Erythroblast (primary cell): Measurements from ENCODE around the gene TMPRSS7.

Source experiments
- GATA1 ChIP-seq: IDR thresholded peaks from 2 replicates; pipeline ENCODE4 v1.6.1; 2011; ENCODE audit warnings: low read depth, mild to moderate bottlenecking, control low read depth, low read length, moderate library complexity
- POLR2A ChIP-seq: IDR thresholded peaks from 2 replicates; pipeline ENCODE4 v1.6.1; 2011; ENCODE audit warnings: mild to moderate bottlenecking, low read length

- TF ChIP-seq POLR2A (no peak), GATA1 (no peak)
These were observed 87.3 kb downstream of the TMPRSS7 start for GRCh38 chr3:112121577-112122547.
